Lower lobe of right lung (tissue), 2 donors: Measurements from ENCODE around the gene EPSTI1. TPM values are rescaled to one million over a fixed set of nuclear protein-coding genes. Genes with fewer than 3 reads are reported as not detected.
"Not testable (repeated sequence)": the region's sequence is repeated elsewhere in the genome, so short reads cannot be mapped to it uniquely, and the experiment has no call there.

Experiments used
- ATAC-seq, 2 donors: fragments of 200-7000 bp; cut with Tn5 transposase; one replicate each; pipeline ENCODE4 v1.9.1; 2020 to 2022; ENCODE audit warnings: mild to moderate bottlenecking in 2 of 2, moderate library complexity in 2 of 2
- DNase-seq: peaks from one replicate; pipeline ENCODE4 v3.0.0-alpha.2; 2020
- H3K27ac ChIP-seq: fragments of 200-600 bp; one replicate; pipeline ENCODE4 v1.8.0; 2022
- H3K27me3 ChIP-seq: fragments of 200-600 bp; one replicate; pipeline ENCODE4 v1.8.0; 2022; ENCODE audit warnings: low read depth
- H3K36me3 ChIP-seq: fragments of 200-600 bp; one replicate; pipeline ENCODE4 v1.8.0; 2022; ENCODE audit warnings: mild to moderate bottlenecking
- H3K4me1 ChIP-seq: fragments of 200-600 bp; one replicate; pipeline ENCODE4 v1.8.0; 2022
- H3K4me3 ChIP-seq: fragments of 200-600 bp; one replicate; pipeline ENCODE4 v1.8.0; 2022; ENCODE audit warnings: mild to moderate bottlenecking
- H3K9me3 ChIP-seq: fragments of 200-600 bp; one replicate; pipeline ENCODE4 v1.8.0; 2022
- CTCF ChIP-seq: fragments of 200-600 bp; IDR thresholded peaks from one replicate; pipeline ENCODE4 v1.8.0; 2022; ENCODE audit warnings: antibody characterized with exemption, mild to moderate bottlenecking
- intact Hi-C: fragments of 100-400 bp; cut with DNase I; formaldehyde crosslinking; loops from one replicate; pipeline ENCODE4 v1.11.0; 2022
- total RNA-seq: library from RNA; stranded (reverse); fragmentation: NEBNext Ultra II Directional; extraction: Animal tissue kit (Norgen Biotek cat#: 25700); gene quantifications from one replicate; pipeline ENCODE4 v1.2.1, GENCODE V29; 2021
- donor health status: DM: no; HTN: yes; CAD: no; lungs with severe emphysema.

Gene EPSTI1
- total RNA-seq, 1 donor from 2014 or later, result 38.6 TPM

GRCh38 chr13:42864952-42865767 is 126.9 kb downstream of the EPSTI1 start:
- DNase-seq (no peak), ATAC-seq (no peak)
- no peak for TF ChIP-seq CTCF
- no peaks in the 10 kb centered on the region for H3K36me3 ChIP-seq
- no peaks in the 10 kb centered on the region for H3K9me3 ChIP-seq
- intact Hi-C loops, result no loop called here
- H3K4me1 ChIP-seq, result no peaks in the 10 kb centered on the region
- no peaks in the 10 kb centered on the region for H3K27me3 ChIP-seq
- no peak overlapping the region for H3K27ac ChIP-seq
- H3K4me3 ChIP-seq, result no peak overlapping the region

- H3K9me3 ChIP-seq, H3K4me1 ChIP-seq, H3K27ac ChIP-seq, ATAC-seq, intact Hi-C loops, DNase-seq, H3K27me3 ChIP-seq, H3K36me3 ChIP-seq, H3K4me3 ChIP-seq: not testable (repeated sequence)
Measured at GRCh38 chr13:42862370-42862769, 129.7 kb downstream of the EPSTI1 start.

- TF ChIP-seq CTCF, result no peak
- no peaks in the 10 kb centered on the region for H3K4me1 ChIP-seq
- no peaks in the 10 kb centered on the region for H3K9me3 ChIP-seq
- no peaks in the 10 kb centered on the region for H3K36me3 ChIP-seq
- DNase-seq (no peak), ATAC-seq (no peak)
- H3K27me3 ChIP-seq, result no peaks in the 10 kb centered on the region
- no peak overlapping the region for H3K27ac ChIP-seq
- H3K4me3 ChIP-seq, result no peak overlapping the region
- intact Hi-C loops, result no loop called here
Measured at GRCh38 chr13:42860485-42860884, 131.6 kb downstream of the EPSTI1 start.

- Histone ChIP-seq H3K4me3 (no peak overlapping the region), H3K27me3 (no peaks in the 10 kb centered on the region), H3K9me3 (no peaks in the 10 kb centered on the region), H3K27ac (no peak overlapping the region), H3K4me1 (no peaks in the 10 kb centered on the region), H3K36me3 (no peaks in the 10 kb centered on the region)
- intact Hi-C loops, result no loop called here
- ATAC-seq (no peak), DNase-seq (no peak)
- no peak for TF ChIP-seq CTCF
Measured at GRCh38 chr13:42859760-42860159, 132.3 kb downstream of the EPSTI1 start.

GRCh38 chr13:42855410-42855809 is 136.6 kb downstream of the EPSTI1 start:
- ATAC-seq, result no peak
- no peaks in the 10 kb centered on the region for H3K9me3 ChIP-seq
- no peak for TF ChIP-seq CTCF
- H3K4me1 ChIP-seq, result no peaks in the 10 kb centered on the region
- no peaks in the 10 kb centered on the region for H3K27me3 ChIP-seq
- DNase-seq, result no peak
- intact Hi-C loops, result no loop called here
- no peak overlapping the region for H3K27ac ChIP-seq
- no peaks in the 10 kb centered on the region for H3K36me3 ChIP-seq
- no peak overlapping the region for H3K4me3 ChIP-seq

- Histone ChIP-seq H3K4me3 (no peak overlapping the region), H3K9me3 (no peaks in the 10 kb centered on the region), H3K4me1 (no peaks in the 10 kb centered on the region), H3K27me3 (no peaks in the 10 kb centered on the region), H3K36me3 (no peaks in the 10 kb centered on the region), H3K27ac (no peak overlapping the region)
- intact Hi-C loops, result no loop called here
- ATAC-seq (no peak), DNase-seq (no peak)
- TF ChIP-seq CTCF, result no peak
Measured at GRCh38 chr13:42852136-42852535, 139.9 kb downstream of the EPSTI1 start.
